HL-60/S4 treated with retinoic acid at 250 ng/mL for 4 days and 3 days (cell line): ENCODE results near the gene CDH11.

Experiments
- in situ Hi-C: fragments of 300-500 bp; cut with MboI; formaldehyde crosslinking; loops from 2 replicates; pipeline ENCODE4 v1.7.0; 2022; ENCODE audit warnings: low sequenced_read_pairs

Gene CDH11, protein sequence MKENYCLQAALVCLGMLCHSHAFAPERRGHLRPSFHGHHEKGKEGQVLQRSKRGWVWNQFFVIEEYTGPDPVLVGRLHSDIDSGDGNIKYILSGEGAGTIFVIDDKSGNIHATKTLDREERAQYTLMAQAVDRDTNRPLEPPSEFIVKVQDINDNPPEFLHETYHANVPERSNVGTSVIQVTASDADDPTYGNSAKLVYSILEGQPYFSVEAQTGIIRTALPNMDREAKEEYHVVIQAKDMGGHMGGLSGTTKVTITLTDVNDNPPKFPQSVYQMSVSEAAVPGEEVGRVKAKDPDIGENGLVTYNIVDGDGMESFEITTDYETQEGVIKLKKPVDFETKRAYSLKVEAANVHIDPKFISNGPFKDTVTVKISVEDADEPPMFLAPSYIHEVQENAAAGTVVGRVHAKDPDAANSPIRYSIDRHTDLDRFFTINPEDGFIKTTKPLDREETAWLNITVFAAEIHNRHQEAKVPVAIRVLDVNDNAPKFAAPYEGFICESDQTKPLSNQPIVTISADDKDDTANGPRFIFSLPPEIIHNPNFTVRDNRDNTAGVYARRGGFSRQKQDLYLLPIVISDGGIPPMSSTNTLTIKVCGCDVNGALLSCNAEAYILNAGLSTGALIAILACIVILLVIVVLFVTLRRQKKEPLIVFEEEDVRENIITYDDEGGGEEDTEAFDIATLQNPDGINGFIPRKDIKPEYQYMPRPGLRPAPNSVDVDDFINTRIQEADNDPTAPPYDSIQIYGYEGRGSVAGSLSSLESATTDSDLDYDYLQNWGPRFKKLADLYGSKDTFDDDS

DNA sequence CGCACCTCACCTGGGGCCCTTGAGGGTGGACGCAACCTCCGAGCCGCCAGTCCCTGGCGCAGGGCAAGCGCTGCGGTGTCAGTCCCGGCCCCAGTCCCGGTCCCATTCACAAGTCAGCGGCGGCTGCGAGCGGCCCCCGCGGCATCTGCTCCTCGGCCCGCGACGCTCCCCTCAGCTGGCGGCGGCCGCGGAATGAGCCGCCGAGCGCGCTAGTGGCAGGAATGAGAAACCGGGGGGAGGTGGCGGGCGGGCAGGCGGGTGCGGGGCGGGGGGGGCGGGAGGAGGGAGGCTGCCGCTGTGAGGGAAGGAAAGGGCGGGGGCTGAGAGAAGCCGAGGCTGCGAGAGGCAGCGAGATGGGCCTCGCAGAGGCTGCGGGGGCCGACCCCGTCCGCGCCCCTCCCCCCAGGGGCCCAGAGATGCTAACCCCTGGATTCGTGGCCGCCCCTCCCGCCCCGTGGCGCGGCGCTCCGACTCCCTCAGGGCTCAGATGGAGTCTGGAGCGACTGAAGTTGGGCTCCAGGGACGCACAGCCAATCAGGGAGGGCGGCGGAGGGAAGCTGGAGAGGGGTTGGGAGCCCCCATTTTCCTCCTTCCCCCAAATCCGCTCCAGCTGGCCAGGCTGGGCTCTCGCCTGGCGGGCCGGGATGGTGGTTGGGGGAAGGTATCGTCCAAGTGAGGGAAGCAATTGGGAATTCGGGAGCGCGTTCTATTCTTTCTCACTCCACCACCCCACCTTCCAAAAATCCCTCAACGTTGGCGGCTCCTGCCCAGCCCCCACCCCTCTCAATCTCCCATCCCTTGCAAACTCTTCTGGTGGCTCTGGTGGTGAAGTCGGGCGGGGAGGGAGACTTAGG, at the start of gene CDH11:
TSS of gene CDH11 (minus strand) at position 194 of the 854 bp plus-strand sequence. CDS start 117,194 bp downstream, outside the sequence.
- in situ Hi-C loops = no loop called here

DNA sequence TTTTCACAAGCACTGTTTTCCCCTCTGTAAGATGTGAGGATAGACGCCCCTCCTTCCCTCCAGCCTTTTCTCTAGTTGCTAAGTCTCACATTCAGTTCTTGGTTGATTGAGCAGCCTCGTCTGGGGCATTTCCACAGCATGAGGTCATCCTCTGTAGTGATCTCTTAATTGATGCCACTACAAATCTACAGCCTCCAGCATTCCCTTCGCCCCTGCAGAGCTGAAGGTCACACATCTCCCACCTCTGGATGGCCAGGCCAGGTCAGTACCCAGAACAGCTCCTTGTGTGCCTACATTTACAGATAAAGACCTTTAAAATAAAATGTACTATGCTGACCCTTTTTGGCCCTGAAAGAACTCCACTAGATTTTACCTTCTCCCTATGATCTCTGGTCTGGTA, 32.5 kb upstream of the CDH11 start:
- in situ Hi-C loops = no loop called here

DNA sequence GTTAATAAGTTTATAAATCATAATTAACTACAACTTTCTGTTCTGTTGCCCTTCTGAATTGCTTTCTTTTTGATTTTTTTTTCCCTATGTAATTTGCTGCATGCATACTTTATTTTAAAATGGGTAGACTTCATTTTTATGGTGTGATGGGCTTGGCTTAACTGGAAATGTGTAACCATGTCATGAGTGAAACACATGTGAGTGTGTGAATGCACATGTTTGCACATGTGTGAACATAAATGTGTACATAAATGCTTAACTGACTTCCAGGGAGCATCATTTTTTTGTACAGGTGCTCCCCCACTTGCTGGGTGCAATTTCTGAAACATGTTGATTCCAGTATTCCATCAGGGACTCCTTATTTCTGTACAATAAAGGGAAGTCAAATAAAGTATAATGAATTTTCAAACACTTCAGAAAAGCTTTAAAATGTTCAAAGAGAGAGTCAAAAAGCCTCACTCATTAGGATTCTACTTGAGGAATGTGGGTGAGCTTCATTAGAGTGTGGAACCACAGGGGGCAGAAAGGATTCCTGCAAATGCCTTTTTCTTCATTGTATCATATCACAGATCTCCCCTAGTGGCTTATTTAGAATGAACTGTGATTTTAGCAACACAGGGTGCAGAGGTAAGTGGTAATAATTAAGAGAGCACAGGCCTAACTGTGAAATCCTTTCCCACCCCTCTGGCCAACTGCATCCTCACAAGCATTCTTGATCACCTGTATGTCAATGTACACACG, 31.7 kb upstream of the CDH11 start:
- in situ Hi-C loops = no loop called here

DNA sequence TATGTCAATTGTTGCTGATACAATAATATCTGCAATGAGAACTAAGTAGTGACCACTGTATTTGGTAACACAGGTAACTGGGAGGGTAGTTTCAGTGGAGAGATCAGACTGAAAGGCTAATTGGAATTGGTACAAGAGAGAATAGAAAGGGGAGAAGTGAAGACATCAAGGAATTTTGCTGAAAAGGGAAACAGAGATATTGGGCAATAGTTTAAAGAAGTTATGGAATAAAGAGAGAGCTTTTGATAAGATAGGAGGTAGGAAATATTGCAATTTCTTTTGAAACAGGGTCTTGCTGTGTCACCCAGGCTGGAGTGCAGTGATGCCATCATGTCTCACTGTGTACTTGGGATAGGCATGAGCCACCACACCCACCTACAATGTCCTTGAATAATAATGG, 26.9 kb upstream of the CDH11 start:
- in situ Hi-C loops = no loop called here

DNA sequence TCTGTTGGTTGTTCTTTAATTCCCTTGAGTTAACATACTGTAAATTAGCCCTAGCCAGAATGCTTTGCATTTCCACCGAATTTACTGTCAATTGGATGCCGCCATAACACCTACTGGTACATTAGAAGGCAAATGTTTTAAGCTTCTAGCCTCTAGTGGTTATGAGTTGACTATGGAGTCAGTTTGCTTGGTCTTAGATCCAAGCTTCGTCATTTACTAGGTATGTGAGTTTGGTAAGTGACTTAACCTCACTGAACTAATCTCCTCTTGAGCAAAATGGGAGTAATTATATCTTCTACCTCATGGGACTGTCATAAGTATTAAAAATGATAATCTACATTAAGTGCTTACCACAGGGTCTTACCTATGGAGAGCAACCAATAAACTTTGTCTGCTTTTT, 20.4 kb upstream of the CDH11 start:
- in situ Hi-C loops = no loop called here

DNA sequence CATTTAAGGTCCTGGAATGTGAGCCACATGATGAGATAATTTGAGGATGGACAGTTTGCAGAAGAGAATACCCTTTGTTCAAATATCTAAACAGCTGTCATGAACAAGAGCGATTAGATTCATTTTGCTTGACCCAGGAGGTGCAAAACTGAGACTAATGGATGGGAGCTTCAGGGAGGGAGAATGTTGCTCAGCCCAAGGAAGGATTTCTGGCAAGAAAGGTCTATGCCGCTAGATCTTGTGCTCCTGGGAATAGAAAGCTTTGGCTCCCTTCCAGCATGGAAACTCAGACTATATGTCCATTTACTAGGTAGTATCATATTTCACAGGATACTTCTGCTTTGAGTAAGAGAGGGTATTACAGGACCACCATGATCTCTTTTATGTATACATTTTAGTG, 14.8 kb upstream of the CDH11 start:
- in situ Hi-C loops = no loop called here

DNA sequence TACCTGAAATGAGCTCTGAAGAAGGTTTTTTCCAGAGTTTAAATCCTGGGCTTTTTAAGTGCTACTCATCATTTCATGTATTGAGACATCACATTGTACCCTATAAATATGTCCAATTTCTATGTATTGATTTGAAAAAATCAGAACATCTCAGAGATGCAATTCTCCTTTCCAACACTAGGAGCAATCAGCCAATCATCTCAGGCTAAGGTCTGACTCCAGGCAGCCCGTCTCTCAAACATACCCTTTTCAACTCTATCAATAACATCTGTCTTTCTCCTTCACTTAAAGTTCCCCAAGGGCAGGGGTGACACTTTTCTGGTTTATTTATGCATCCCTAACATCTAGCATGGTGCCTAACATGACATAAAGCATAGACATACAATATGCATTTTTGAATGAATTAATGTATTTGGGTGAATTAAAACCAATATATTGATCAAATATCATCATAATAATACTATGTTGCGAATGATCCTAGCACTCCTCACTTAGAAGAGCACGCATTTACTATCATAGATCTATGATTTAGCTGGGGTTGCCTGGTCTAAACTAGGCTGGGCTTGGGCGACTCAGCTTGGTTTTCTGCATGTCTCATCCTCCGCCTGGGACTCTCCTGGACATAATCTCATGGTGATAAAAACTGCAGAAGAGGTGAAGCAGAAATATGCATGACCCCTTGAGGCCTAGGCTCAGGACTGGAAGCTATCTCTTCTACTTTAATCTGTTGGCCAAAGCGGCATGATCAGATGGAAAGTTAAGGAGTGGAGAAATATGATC, 5.2 kb upstream of the CDH11 start:
- in situ Hi-C loops = no loop called here

DNA sequence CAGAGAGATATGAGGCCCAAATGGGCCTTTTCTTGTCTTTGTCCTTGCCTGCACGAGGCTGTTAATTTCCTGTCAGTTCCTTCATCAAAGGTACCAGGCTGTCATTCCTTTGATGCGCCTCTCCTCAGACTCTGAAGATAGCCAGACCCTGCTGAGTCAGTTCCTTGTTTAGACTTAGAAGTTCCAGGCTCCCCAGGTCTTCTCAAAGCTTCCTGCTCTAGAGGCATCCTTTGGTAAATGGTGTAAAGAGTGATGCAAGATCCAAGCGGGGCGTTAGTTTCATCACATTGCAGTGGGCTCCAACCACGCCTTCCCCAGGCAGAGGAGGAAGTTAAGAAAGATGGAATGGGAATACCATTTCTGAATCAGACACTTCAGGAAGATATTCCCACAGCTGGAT, 4.0 kb upstream of the CDH11 start:
- in situ Hi-C loops = no loop called here

DNA sequence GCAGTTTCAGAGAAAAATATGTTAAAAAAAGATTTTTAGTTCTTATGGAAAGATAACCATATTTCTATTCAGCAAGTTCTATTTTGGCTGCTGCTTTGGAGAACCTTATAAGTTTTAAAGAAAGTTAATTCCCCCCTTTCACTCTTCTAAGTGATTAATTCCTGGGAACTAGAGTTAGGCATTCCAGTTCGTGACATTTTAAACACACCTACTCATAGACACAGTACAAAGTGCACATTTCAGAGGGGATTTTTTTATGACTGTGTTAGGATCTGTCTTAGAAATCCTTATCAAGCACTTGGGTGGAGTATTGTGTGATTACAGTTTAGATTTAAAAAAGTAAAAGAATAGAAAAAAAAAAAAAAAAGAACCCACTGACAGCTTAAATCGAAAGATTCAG, 3.5 kb upstream of the CDH11 start:
- in situ Hi-C loops = no loop called here

DNA sequence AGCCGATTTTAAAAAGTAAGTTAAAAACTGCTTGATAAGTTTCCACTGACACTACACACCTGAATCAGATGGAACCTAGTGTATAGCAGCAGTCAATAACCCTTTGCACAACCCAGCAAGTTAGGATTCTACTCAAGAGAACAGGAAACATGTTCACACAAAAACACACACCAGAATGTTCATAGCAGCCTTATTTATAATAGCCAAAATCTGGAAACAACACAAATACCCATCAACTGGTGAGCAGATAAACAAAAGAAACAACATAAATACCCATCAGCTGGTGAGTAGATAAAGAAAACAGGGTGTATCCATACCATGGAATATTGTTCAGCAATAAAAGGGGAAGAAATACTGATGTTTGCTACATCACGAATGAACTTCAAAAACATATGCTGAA, 2.7 kb upstream of the CDH11 start:
- in situ Hi-C loops = no loop called here

DNA sequence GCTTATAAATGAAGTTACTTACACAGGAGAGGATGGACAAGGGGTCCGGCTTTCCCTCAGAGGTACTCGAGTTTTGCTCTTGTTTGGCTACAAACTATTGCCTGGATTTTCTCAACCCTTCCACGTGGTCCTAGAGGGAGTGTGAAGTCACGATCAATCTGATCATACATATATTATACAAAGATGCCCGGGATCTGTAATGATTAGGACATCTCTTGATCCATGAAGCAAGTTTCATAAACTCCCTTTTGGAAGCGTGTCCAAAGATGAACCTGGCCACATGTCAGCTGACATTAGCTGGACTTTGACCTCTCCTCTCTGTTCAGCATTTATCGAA, 2.3 kb upstream of the CDH11 start:
- in situ Hi-C loops = no loop called here

DNA sequence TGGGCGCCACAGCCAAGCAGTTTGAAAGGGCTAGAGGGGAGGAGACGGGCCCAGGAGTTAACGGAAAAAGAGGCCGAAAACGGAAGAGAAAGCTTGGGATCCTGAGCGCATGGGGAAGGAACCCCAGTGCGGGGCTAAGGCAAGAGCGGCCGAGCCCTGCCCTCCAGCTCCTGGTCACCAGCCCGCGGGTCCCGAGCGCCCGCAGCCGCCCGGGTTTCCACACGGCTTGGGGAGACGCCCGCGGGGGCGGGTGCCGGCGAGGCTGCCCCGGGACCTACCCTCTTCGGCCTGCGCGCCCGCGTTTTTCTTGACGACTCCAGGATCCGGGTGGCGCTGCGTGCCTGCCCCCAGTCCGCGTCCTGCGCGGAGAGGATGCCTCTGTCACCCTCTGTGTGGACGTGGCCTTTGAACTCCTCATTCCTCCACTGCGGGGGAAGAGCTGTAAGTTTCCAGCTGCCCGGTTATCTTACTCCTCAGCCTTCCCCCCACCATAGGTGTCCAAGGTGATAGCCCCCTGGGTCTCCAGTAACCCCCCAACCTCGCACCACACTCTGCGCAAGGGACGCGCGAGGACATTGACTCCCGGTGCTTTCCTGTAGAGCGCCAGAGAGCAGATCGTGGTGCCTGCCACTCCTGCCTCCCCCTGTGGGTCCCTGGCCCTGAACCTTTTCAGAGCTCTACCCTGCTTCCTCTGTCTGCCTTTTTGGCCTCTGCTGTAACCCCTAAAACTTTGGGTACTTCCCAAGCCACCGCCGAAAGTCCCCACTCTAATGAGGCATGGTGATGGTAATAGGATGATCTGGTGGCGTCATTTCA, 1.7 kb upstream of the CDH11 start:
- in situ Hi-C loops = no loop called here

DNA sequence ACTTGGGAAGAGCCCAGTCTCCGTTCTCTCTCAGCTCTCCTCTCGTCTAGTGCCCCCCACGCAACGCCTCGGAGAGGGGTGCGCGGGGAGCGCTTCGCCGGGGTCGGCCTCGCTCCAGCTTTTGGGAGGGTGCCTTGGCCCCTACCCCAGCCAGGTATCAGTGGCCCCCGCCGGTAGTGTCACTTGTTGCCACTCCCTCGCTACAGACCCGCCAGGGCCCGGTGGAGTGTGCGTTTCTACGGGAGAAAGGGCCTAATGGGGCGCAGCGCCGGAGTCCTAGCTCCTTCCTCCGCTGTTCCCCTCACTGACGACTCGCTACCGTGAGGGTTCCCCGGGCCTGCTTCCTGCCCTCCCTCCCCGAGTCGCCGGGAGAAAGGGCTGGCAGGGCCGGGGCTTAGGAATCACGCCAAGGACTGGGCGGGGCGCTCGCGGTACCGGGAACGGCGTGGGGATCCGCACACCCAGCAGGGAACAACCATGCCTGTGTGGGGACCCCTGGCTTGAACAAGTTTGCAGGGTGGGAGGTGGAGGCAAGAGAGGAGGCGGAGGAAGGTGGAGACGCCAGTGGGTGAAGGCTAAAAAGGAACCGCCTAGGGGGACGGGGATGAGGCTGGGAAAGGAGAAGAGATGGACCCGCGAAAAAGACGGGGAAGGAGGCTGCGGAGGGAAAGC, 997 bp upstream of the CDH11 start:
- in situ Hi-C loops = no loop called here

DNA sequence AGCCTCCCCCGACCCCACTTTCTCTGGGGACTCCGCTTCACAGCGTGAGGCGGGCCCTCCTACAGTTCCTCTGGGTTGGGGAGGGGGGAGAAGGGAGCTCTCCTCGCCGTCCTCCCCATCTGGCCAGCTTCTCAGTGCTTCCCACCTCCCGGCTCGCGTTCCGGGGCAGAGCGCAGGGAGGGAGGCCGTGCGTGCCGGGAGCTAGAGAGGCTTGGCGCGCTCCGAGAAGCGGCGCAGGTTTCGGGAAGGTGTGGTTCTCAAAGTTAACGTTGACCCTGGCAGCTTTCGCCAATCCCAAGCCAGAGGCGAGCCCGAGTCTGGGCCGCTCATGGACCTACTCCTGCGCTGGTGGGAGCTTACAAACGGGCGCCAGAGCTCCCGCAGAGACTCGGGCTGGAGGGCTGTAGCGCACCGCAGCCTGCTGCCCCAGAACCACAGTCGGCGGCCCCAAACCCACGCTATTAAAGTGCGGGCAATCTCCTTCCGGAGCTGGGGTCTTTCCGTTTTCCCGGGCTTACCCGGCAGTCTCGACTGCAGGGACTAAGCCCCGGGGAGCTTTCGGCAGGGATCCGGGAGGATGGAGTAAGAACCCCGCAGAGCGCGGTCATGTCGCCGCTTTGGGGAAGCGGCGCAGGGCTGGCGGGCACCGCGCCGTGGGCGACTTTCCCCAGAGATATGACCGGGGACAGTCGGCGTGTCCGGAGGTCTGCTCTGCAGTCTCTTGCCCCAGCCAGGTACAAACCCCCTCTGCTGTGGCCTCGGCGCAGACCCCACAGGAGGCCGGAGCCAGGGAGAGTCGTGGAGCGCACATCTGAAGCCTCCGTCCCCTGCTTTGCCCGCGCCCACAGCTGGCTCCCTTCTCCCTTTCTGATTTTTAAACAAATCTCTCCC, 787 bp downstream of the CDH11 start:
- in situ Hi-C loops = no loop called here

DNA sequence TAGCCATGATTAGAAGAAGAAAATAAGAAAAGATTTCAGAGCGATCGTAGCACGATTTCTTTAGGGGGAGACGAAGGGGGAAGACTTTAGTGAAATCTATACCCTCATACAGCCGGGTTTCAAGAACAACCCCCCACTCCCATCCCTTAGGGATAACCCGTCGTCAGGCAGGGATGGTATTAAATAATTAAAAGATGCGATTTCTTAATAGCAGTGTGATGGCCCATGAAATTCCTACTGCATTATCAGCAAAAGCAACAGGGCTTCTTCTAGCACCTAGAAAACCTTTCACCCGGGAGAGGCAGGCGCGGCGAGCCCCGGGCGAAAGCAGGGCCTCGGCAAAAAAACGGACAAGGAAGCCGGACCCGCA, 1.4 kb downstream of the CDH11 start:
- in situ Hi-C loops = no loop called here

DNA sequence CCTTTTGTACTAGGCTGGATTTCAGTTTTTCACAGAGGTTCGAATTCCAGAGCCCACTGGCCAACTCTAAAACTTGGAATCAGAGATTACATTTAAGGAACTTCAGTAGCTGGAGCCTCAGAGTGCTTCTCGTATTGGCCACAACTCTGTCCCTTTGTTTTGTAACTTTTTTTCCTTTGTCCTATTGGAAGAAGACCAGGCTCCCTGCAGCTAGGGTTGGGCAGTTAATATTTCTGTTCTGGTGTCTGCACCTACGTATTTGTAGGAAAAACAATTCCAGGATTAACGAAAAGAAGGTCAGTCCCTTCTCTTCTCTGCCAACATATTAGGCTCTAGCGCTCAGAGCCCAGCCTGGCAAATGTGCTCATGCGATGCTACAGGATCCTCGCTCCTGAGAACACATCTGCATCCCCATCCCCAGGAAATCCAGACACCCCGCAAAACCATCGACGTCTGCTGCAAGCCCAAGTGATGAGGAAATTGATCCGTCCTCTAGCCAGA, 1.9 kb downstream of the CDH11 start:
- in situ Hi-C loops = no loop called here

DNA sequence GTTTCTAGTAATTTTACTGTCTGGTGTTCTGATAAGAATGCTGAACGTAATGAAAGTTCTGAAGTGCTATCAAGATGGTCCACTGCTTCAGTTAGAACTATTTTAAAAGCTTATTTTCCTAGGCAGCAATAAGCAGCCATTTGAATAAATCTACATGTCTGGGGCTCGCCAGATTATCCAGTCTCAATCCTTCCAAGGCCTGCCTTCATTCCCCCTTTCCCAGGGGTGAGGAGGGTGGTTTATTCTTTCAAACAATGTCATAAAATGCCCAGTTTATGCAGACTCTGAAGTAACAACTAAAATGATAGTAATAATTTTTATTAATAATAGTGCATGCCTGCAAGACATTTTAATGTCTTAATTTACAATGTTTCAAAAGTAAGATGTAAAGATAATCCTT, 2.4 kb downstream of the CDH11 start:
- in situ Hi-C loops = no loop called here

DNA sequence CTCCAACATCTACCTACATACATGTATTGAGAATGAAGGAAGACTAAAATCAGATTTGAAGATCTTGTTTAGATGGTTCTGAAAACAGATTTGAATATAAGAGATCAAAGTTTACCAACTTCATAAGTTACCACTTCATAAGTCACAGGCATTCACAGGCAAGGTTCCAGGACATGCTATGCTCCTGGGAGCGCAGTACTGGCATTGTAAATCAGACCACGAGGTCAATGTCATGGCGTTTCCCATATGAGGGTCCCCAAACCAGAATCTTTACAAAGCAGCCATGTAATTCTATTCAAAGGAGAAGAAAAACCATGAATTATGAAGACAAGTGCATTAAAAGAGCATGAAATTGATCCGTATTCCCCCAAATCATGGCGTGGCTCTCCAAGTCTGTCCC, 3.0 kb downstream of the CDH11 start:
- in situ Hi-C loops = no loop called here
